Neuronal stem cell (in vitro differentiated cells): Measurements from ENCODE around the gene RAC2.

Source experiments
- DNase-seq: peaks from one replicate; pipeline ENCODE4 v3.0.0-alpha.2; 2013; ENCODE audit warnings: low spot score
- H2AFZ ChIP-seq: one replicate; pipeline ENCODE4 v1.6.1; 2013; ENCODE audit warnings: mild to moderate bottlenecking, low read length, inconsistent platforms
- H2AK5ac ChIP-seq: 2 replicates; pipeline ENCODE4 v1.6.1; 2013; ENCODE audit warnings: low read depth, mild to moderate bottlenecking, inconsistent platforms, low read length, moderate library complexity, mixed read lengths
- H2BK120ac ChIP-seq: 2 replicates; pipeline ENCODE4 v1.6.1; 2013; ENCODE audit warnings: low read depth, mild to moderate bottlenecking, inconsistent platforms, low read length, moderate library complexity, mixed read lengths
- H2BK12ac ChIP-seq: one replicate; pipeline ENCODE4 v1.6.1; 2013; ENCODE audit warnings: low read length, inconsistent platforms
- H2BK15ac ChIP-seq: 2 replicates; pipeline ENCODE4 v1.6.1; 2013; ENCODE audit warnings: mild to moderate bottlenecking, low read length, inconsistent platforms, mixed read lengths
- H2BK5ac ChIP-seq: one replicate; pipeline ENCODE4 v1.6.1; 2013; ENCODE audit warnings: inconsistent platforms, mild to moderate bottlenecking, low read length, moderate library complexity
- H3K14ac ChIP-seq: one replicate; pipeline ENCODE4 v1.6.1; 2013; ENCODE audit warnings: low read length, inconsistent platforms
- H3K18ac ChIP-seq: 2 replicates; pipeline ENCODE4 v1.6.1; 2013; ENCODE audit warnings: low read length, inconsistent platforms
- H3K23ac ChIP-seq: 2 replicates; pipeline ENCODE4 v1.6.1; 2013; ENCODE audit warnings: low read depth, mild to moderate bottlenecking, mixed read lengths, low read length, inconsistent platforms; ENCODE audit not compliant: poor library complexity
- H3K27ac ChIP-seq: replicated peaks from 3 replicates; pipeline ENCODE4 v1.5.1; 2013; ENCODE audit warnings: low read length, inconsistent platforms
- H3K27me3 ChIP-seq, 3 experiments: 2 replicates each; pipeline ENCODE4 v1.6.1; 2013; ENCODE audit warnings: low read length in 3 of 3, mild to moderate bottlenecking in 2 of 3, inconsistent platforms in 1 of 3, low read depth in 1 of 3, mixed read lengths in 1 of 3, moderate library complexity in 1 of 3; ENCODE audit not compliant: control insufficient read depth in 3 of 3, insufficient read depth in 3 of 3
- H3K36me3 ChIP-seq, 2 donors: replicated peaks in 1 of 2; 2 replicates each; pipeline ENCODE4 v1.6.1; 2013; ENCODE audit warnings: low read length in 2 of 2; ENCODE audit not compliant: control insufficient read depth in 2 of 2, insufficient read depth in 2 of 2
- H3K4ac ChIP-seq: 2 replicates; pipeline ENCODE4 v1.6.1; 2013; ENCODE audit warnings: inconsistent platforms, mild to moderate bottlenecking, low read length, moderate library complexity
- H3K4me1 ChIP-seq, 2 donors: 1 replicate in 1 of 2; 2 replicates in 1 of 2; pipeline ENCODE4 v1.6.1; 2013; ENCODE audit warnings: low read length in 2 of 2, low read depth in 1 of 2; ENCODE audit not compliant: control insufficient read depth in 2 of 2, insufficient read depth in 1 of 2
- H3K4me2 ChIP-seq: one replicate; pipeline ENCODE4 v1.6.1; 2013; ENCODE audit warnings: mild to moderate bottlenecking, low read length, inconsistent platforms; ENCODE audit not compliant: insufficient read depth, poor library complexity, severe bottlenecking
- H3K4me3 ChIP-seq, 2 donors: 2 replicates each; pipeline ENCODE4 v1.5.1; 2013; ENCODE audit warnings: low read length in 2 of 2, mild to moderate bottlenecking in 2 of 2, inconsistent platforms in 1 of 2, moderate library complexity in 1 of 2
- H3K79me1 ChIP-seq: one replicate; pipeline ENCODE4 v1.6.1; 2013; ENCODE audit warnings: low read depth, mild to moderate bottlenecking, inconsistent platforms, low read length, moderate library complexity
- H3K9ac ChIP-seq: one replicate; pipeline ENCODE4 v1.6.1; 2013; ENCODE audit warnings: mild to moderate bottlenecking, low read depth, low read length, inconsistent platforms; ENCODE audit not compliant: poor library complexity
- H3K9me3 ChIP-seq, 2 donors: replicated peaks in 1 of 2; 2 replicates each; pipeline versions ENCODE3 to v1.6.1; 2013; ENCODE audit warnings: low read length in 2 of 2, mild to moderate bottlenecking in 2 of 2, inconsistent platforms in 1 of 2, low read depth in 1 of 2, mixed read lengths in 1 of 2, moderate library complexity in 1 of 2; ENCODE audit not compliant: control insufficient read depth in 2 of 2, insufficient read depth in 1 of 2
- H4K8ac ChIP-seq: one replicate; pipeline ENCODE4 v1.6.1; 2013; ENCODE audit warnings: low read depth, mild to moderate bottlenecking, inconsistent platforms, low read length, moderate library complexity
- H4K91ac ChIP-seq: one replicate; pipeline ENCODE4 v1.6.1; 2013; ENCODE audit warnings: low read length, low read depth, mild to moderate bottlenecking, inconsistent platforms; ENCODE audit not compliant: poor library complexity
- WGBS, 2 donors: extraction: QIAGEN DNeasy Blood & Tissue Kit; methylation state at CpG; one replicate each; pipeline ENCODE4 v1.1.7; 2013; ENCODE audit warnings: missing lambda C conversion rate in 2 of 2, mixed read lengths in 1 of 2; ENCODE audit not compliant: insufficient read length in 2 of 2, insufficient replicate concordance in 1 of 2; ENCODE audit errors: extremely low coverage in 2 of 2; 5-methylcytosine and 5-hydroxymethylcytosine counted together

RAC2 gene

GRCh38 chr22:37255558-37256006, 11.5 kb upstream of the RAC2 start:
- H4K8ac ChIP-seq, result no peak overlapping the region
- no peak overlapping the region for H3K27ac ChIP-seq
- peaks cover 0 to 19% (median 2%) of the 10 kb centered on the region in 3 experiments for H3K27me3 ChIP-seq
- no peak for DNase-seq
- H2BK120ac ChIP-seq, result no peak overlapping the region
- H3K9me3 ChIP-seq, result no peaks in the 10 kb centered on the region
- H2BK15ac ChIP-seq, result no peak overlapping the region
- H3K4me3 ChIP-seq, result no peak overlapping the region
- no peak overlapping the region for H3K23ac ChIP-seq
- H4K91ac ChIP-seq, result no peak overlapping the region
- H3K4ac ChIP-seq, result no peak overlapping the region
- no peak overlapping the region for H2AFZ ChIP-seq
- H3K79me1 ChIP-seq, result no peaks in the 10 kb centered on the region
- H2BK12ac ChIP-seq, result no peak overlapping the region
- H3K18ac ChIP-seq, result no peak overlapping the region
- H3K14ac ChIP-seq, result no peak overlapping the region
- peaks cover 1 to 9% of the 10 kb centered on the region in 2 donors for H3K4me1 ChIP-seq
- no peak overlapping the region for H2AK5ac ChIP-seq
- no peak overlapping the region for H3K9ac ChIP-seq
- no peaks in the 10 kb centered on the region for H3K36me3 ChIP-seq
- no peak overlapping the region for H2BK5ac ChIP-seq
- no peak overlapping the region for H3K4me2 ChIP-seq

GRCh38 chr22:37254867-37255233, 10.8 kb upstream of the RAC2 start:
- no peak overlapping the region for H3K4me2 ChIP-seq
- H4K8ac ChIP-seq, result no peak overlapping the region
- no peaks in the 10 kb centered on the region for H3K36me3 ChIP-seq
- H3K18ac ChIP-seq, result no peak overlapping the region
- H3K9ac ChIP-seq, result no peak overlapping the region
- H3K4me3 ChIP-seq, result no peak overlapping the region
- DNase-seq, result no peak
- no peak overlapping the region for H2AFZ ChIP-seq
- peaks cover 1 to 9% of the 10 kb centered on the region in 2 donors for H3K4me1 ChIP-seq
- peaks cover 0 to 12% (median 2%) of the 10 kb centered on the region in 3 experiments for H3K27me3 ChIP-seq
- no peak overlapping the region for H4K91ac ChIP-seq
- no peaks in the 10 kb centered on the region for H3K9me3 ChIP-seq
- H3K4ac ChIP-seq, result no peak overlapping the region
- WGBS, 2 donors, result no CpG with 5 or more reads among the region's 5 CpGs
- no peak overlapping the region for H2BK12ac ChIP-seq
- H2BK5ac ChIP-seq, result no peak overlapping the region
- H3K14ac ChIP-seq, result no peak overlapping the region
- H2BK15ac ChIP-seq, result no peak overlapping the region
- H3K23ac ChIP-seq, result no peak overlapping the region
- no peak overlapping the region for H2BK120ac ChIP-seq
- H2AK5ac ChIP-seq, result no peak overlapping the region
- H3K79me1 ChIP-seq, result no peaks in the 10 kb centered on the region
- no peak overlapping the region for H3K27ac ChIP-seq

GRCh38 chr22:37254209-37254866, 10.3 kb upstream of the RAC2 start:
- Histone ChIP-seq H2BK12ac (no peak overlapping the region), H2AK5ac (no peak overlapping the region), H2AFZ (no peak overlapping the region), H2BK5ac (no peak overlapping the region), H3K23ac (no peak overlapping the region), H3K4me1 (peaks cover 1 to 9% of the 10 kb centered on the region in 2 donors), H3K27me3 (peaks cover 0 to 7% (median 2%) of the 10 kb centered on the region in 3 experiments), H3K18ac (no peak overlapping the region), H3K14ac (no peak overlapping the region), H4K8ac (no peak overlapping the region), H3K79me1 (no peaks in the 10 kb centered on the region), H3K4ac (no peak overlapping the region), H3K36me3 (no peaks in the 10 kb centered on the region), H3K9me3 (no peaks in the 10 kb centered on the region), H2BK15ac (no peak overlapping the region), H3K4me3 (no peak overlapping the region), H3K27ac (no peak overlapping the region), H4K91ac (no peak overlapping the region), H3K9ac (no peak overlapping the region), H2BK120ac (no peak overlapping the region), H3K4me2 (no peak overlapping the region)
- no CpG with 5 or more reads among the region's 5 CpGs for WGBS, 2 donors
- DNase-seq, result no peak

GRCh38 chr22:37253126-37253660, 9.1 kb upstream of the RAC2 start:
- H2BK5ac ChIP-seq, result no peak overlapping the region
- no peak overlapping the region for H2BK15ac ChIP-seq
- WGBS, 2 donors, result no CpG with 5 or more reads among the region's 7 CpGs
- H2AK5ac ChIP-seq, result no peak overlapping the region
- H3K4me1 ChIP-seq, result peaks cover 0 to 5% of the 10 kb centered on the region in 2 donors
- H3K23ac ChIP-seq, result no peak overlapping the region
- no peaks in the 10 kb centered on the region for H3K79me1 ChIP-seq
- H3K4ac ChIP-seq, result no peak overlapping the region
- no peak overlapping the region for H3K9ac ChIP-seq
- H3K4me3 ChIP-seq, result no peak overlapping the region
- H4K91ac ChIP-seq, result no peak overlapping the region
- H3K9me3 ChIP-seq, result no peaks in the 10 kb centered on the region
- H2AFZ ChIP-seq, result no peak overlapping the region
- H2BK12ac ChIP-seq, result no peak overlapping the region
- no peak overlapping the region for H2BK120ac ChIP-seq
- H3K36me3 ChIP-seq, result no peaks in the 10 kb centered on the region
- no peak overlapping the region for H3K18ac ChIP-seq
- no peak for DNase-seq
- H3K27me3 ChIP-seq, result peaks cover 0 to 6% (median 0%) of the 10 kb centered on the region in 3 experiments
- H3K14ac ChIP-seq, result no peak overlapping the region
- no peak overlapping the region for H3K4me2 ChIP-seq
- no peak overlapping the region for H4K8ac ChIP-seq
- no peak overlapping the region for H3K27ac ChIP-seq
